Measurements from ENCODE around the gene CFAP97D1. TPM values are rescaled to one million over a fixed set of nuclear protein-coding genes. Genes with fewer than 3 reads are reported as not detected.

The CFAP97D1 gene
- total and polyA plus RNA-seq, 10 of the 15 experiments (the other 5 are each of a cell fraction or from before 2014, with no cell fraction given) = 0.13 TPM; not detected in 9

GRCh38 chr17:43758497-43759174 is 21.6 kb upstream of the CFAP97D1 start, which contains the start of gene SOST (continued):
- TF ChIP-seq, protein P1, sequence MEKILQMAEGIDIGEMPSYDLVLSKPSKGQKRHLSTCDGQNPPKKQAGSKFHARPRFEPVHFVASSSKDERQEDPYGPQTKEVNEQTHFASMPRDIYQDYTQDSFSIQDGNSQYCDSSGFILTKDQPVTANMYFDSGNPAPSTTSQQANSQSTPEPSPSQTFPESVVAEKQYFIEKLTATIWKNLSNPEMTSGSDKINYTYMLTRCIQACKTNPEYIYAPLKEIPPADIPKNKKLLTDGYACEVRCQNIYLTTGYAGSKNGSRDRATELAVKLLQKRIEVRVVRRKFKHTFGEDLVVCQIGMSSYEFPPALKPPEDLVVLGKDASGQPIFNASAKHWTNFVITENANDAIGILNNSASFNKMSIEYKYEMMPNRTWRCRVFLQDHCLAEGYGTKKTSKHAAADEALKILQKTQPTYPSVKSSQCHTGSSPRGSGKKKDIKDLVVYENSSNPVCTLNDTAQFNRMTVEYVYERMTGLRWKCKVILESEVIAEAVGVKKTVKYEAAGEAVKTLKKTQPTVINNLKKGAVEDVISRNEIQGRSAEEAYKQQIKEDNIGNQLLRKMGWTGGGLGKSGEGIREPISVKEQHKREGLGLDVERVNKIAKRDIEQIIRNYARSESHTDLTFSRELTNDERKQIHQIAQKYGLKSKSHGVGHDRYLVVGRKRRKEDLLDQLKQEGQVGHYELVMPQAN (conservative IDR thresholded peaks at IDR 0.05) = no peak
- TF ChIP-seq MEF2B (IDR thresholded peaks at IDR 0.05; ENCODE audit: partially characterized antibody, poor library complexity, severe bottlenecking) (no peak), CBFB (IDR thresholded peaks at IDR 0.05; ENCODE audit: low read depth) (no peak), GABPA (IDR thresholded peaks at IDR 0.05; ENCODE audit: low read depth) (no peak), ZNF24 (IDR thresholded peaks at IDR 0.05) (no peak), CHD4 (IDR thresholded peaks at IDR 0.05) (no peak), EZH2 (IDR thresholded peaks at IDR 0.05; ENCODE audit: borderline replicate concordance, control insufficient read depth, low read depth, low read length) (no peak), POLR2A (IDR thresholded peaks at IDR 0.05; ENCODE audit: low read depth, low read length) (no peak), STAT3 (IDR thresholded peaks at IDR 0.05; ENCODE audit: low read depth, low read length) (no peak), SMAD1 (IDR thresholded peaks at IDR 0.05; ENCODE audit: low read depth, partially characterized antibody) (no peak), TCF3 (IDR thresholded peaks at IDR 0.05; ENCODE audit: borderline replicate concordance, insufficient read depth, low read depth, low read length) (no peak), MYB (IDR thresholded peaks at IDR 0.05; ENCODE audit: borderline replicate concordance, low read depth, low read length) (no peak)

Data from GM12878 (cell line).